H1 (cell line): ENCODE results near the gene SOX12.

Experiments used
- BCL11A ChIP-seq, 2 experiments: IDR thresholded peaks; one replicate each; pipeline ENCODE4 v1.6.1; 2011; ENCODE audit warnings: low read depth in 2 of 2, low read length in 2 of 2, mild to moderate bottlenecking in 2 of 2
- CREB1 ChIP-seq: IDR thresholded peaks from 2 replicates; pipeline ENCODE4 v1.6.1; 2012; ENCODE audit warnings: inconsistent platforms
- FOSL1 ChIP-seq: IDR thresholded peaks from 2 replicates; pipeline ENCODE4 v1.6.1; 2011; ENCODE audit warnings: mild to moderate bottlenecking, low read depth, low read length, moderate library complexity; ENCODE audit not compliant: insufficient read depth
- GABPA ChIP-seq: IDR thresholded peaks from 2 replicates; pipeline ENCODE4 v1.6.1; 2011; ENCODE audit warnings: mild to moderate bottlenecking, low read length, moderate library complexity, borderline replicate concordance; ENCODE audit not compliant: insufficient read depth
- GTF2F1 ChIP-seq: IDR thresholded peaks from 2 replicates; pipeline ENCODE4 v1.6.1; 2012; ENCODE audit warnings: low read depth, low read length, improper control_type of control experiment, borderline replicate concordance
- JUND ChIP-seq: IDR thresholded peaks from 2 replicates; pipeline ENCODE4 v1.6.1; 2011; ENCODE audit warnings: mild to moderate bottlenecking, improper control_type of control experiment, low read length
- MAFK ChIP-seq: IDR thresholded peaks from 2 replicates; pipeline ENCODE4 v1.6.1; 2012; ENCODE audit warnings: low read depth, mild to moderate bottlenecking, improper control_type of control experiment, low read length
- POLR2A ChIP-seq, 2 experiments: IDR thresholded peaks; 1 replicate in 1 of 2; 2 replicates in 1 of 2; pipeline ENCODE4 v1.6.1; 2011; ENCODE audit warnings: low read depth in 2 of 2, low read length in 2 of 2, mild to moderate bottlenecking in 2 of 2; ENCODE audit errors: control extremely low read depth in 1 of 2
- POLR2AphosphoS5 ChIP-seq: IDR thresholded peaks from 2 replicates; pipeline ENCODE4 v1.6.1; 2011; ENCODE audit warnings: low read depth, low read length
- RAD21 ChIP-seq, 2 experiments: IDR thresholded peaks in 1 of 2; conservative IDR thresholded peaks in 1 of 2; 2 replicates each; pipeline ENCODE4 v1.6.1; 2011; ENCODE audit warnings: low read depth in 2 of 2, low read length in 2 of 2, improper control_type of control experiment in 1 of 2, inconsistent platforms in 1 of 2, mild to moderate bottlenecking in 1 of 2, moderate library complexity in 1 of 2
- RFX5 ChIP-seq: IDR thresholded peaks from 2 replicates; pipeline ENCODE4 v1.6.1; 2011; ENCODE audit warnings: low read depth, low read length, improper control_type of control experiment, borderline replicate concordance
- TCF12 ChIP-seq: IDR thresholded peaks from 2 replicates; pipeline ENCODE4 v1.6.1; 2011; ENCODE audit warnings: low read depth, mild to moderate bottlenecking, low read length
- TF ChIP-seq, protein P1 (sequence below), 3 experiments: IDR thresholded peaks; 1 replicate in 2 of 3; 2 replicates in 1 of 3; pipeline versions ENCODE4 v1.5.1 to v1.6.1; 2011; ENCODE audit warnings: low read length in 3 of 3, mild to moderate bottlenecking in 3 of 3, inconsistent platforms in 2 of 3, low read depth in 1 of 3, moderate library complexity in 1 of 3; ENCODE audit not compliant: insufficient read depth in 1 of 3; ENCODE audit errors: control extremely low read depth in 1 of 3
- TF ChIP-seq, protein P2 (sequence below): IDR thresholded peaks from 2 replicates; pipeline ENCODE4 v1.6.1; 2012; ENCODE audit warnings: inconsistent platforms

DNA sequence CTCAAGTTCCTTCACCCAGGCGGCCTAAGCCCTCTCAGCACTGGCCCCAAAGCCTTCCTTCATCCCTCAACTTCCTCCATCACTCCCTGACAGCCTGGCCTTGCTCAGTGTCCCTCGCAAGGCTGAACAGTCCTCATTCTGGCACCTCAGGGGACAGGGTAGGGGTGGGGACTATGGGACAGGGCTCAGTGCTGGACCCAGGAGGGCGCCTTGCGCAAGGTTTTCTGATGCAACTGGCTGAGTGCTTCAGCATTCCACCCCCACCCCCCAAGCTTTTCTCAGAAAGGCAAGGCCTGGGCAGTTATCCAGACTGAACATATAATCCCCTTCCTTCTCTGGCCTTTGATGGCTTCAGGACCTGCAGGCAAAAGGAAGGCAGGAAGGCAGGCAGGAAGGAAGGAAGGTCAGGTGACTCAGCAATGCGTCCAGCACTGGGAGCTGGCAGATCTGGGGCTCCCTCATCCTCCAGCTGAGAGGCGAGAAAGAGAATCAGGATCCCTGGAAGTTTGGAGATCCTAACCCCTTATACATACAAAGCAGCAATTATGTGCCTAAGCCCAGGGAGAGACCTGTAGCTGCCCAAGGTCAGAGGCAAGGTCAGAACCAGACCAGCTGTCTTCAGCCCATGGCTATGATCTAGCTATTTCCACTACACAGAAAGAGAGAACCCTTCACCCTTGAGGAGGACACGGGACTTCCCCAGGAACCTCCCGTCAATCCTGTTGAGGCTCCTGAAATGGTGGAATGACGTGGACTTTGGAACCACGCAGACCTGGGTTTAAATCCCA is 46.6 kb downstream of the SOX12 start:
- TF ChIP-seq, protein P1, sequence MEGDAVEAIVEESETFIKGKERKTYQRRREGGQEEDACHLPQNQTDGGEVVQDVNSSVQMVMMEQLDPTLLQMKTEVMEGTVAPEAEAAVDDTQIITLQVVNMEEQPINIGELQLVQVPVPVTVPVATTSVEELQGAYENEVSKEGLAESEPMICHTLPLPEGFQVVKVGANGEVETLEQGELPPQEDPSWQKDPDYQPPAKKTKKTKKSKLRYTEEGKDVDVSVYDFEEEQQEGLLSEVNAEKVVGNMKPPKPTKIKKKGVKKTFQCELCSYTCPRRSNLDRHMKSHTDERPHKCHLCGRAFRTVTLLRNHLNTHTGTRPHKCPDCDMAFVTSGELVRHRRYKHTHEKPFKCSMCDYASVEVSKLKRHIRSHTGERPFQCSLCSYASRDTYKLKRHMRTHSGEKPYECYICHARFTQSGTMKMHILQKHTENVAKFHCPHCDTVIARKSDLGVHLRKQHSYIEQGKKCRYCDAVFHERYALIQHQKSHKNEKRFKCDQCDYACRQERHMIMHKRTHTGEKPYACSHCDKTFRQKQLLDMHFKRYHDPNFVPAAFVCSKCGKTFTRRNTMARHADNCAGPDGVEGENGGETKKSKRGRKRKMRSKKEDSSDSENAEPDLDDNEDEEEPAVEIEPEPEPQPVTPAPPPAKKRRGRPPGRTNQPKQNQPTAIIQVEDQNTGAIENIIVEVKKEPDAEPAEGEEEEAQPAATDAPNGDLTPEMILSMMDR (IDR thresholded peaks at IDR 0.05; ENCODE audit: control extremely low read depth in 1 of 3, insufficient read depth in 1 of 3, low read depth in 1 of 3, low read length in 3 of 3), result no peak
- TF ChIP-seq GABPA, result no peak
- no peak for TF ChIP-seq POLR2AphosphoS5
- TF ChIP-seq, protein P2, sequence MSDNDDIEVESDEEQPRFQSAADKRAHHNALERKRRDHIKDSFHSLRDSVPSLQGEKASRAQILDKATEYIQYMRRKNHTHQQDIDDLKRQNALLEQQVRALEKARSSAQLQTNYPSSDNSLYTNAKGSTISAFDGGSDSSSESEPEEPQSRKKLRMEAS, result no peak
- TF ChIP-seq TCF12, result no peak
- no peak for TF ChIP-seq POLR2A (IDR thresholded peaks at IDR 0.05; ENCODE audit: control extremely low read depth in 1 of 2, low read depth in 2 of 2, low read length in 2 of 2)
- TF ChIP-seq RFX5, result no peak
- TF ChIP-seq MAFK, result no peak
- no peak for TF ChIP-seq CREB1
- no peak for TF ChIP-seq FOSL1
- no peak for TF ChIP-seq RAD21 (IDR thresholded peaks at IDR 0.05 in 1 of 2, conservative IDR thresholded peaks at IDR 0.05 in 1 of 2; ENCODE audit: low read depth in 2 of 2, low read length in 2 of 2)
- TF ChIP-seq GTF2F1, result no peak
- no peak for TF ChIP-seq JUND
- no peak for TF ChIP-seq BCL11A (IDR thresholded peaks at IDR 0.05; ENCODE audit: low read depth in 2 of 2, low read length in 2 of 2)
